GM12878 (cell line): ENCODE data around the gene SLC1A2. TPM values are rescaled to one million over a fixed set of nuclear protein-coding genes. Genes with fewer than 3 reads are reported as not detected.
A peak's percentile ranks its signal among the peaks of the same experiment; 100 is the strongest.

Experiments
- ATAC-seq: fragments of 200-7000 bp; cut with Tn5 transposase; 3 replicates; pipeline ENCODE4 v1.9.1; 2020; ENCODE audit warnings: mild to moderate bottlenecking, moderate library complexity
- BruUV-seq: library from RNA; stranded (reverse); fragments of 400-500 nt; replicated peaks from 2 replicates; lab custom pipeline; 2021; lab: Mats Ljungman, UMichigan
- CTCF ChIA-PET: fragments of 300-600 bp; sonication (Branson Sonifier 250); formaldehyde crosslinking; extraction: SDS; loops from one replicate; lab custom pipeline; 2021; ENCODE audit warnings: inconsistent platforms; lab: Yijun Ruan, JAX
- POLR2A ChIA-PET: fragments of 350-600 bp; formaldehyde crosslinking; extraction: SDS; loops from one replicate; lab custom pipeline; 2021; ENCODE audit warnings: inconsistent platforms; lab: Charles Lee
- RAD21 ChIA-PET: fragments of 300-600 bp; sonication (Branson Sonifier 250); formaldehyde crosslinking; loops from one replicate; lab custom pipeline; 2023; ENCODE audit warnings: antibody characterized with exemption; ENCODE audit not compliant: unreplicated experiment; lab: Charles Lee
- SMC1A ChIA-PET: fragments of 300-600 bp; sonication (Branson Sonifier 250); formaldehyde crosslinking; loops from one replicate; lab custom pipeline; 2023; ENCODE audit not compliant: unreplicated experiment, uncharacterized antibody; lab: Charles Lee
- DNase-seq: peaks from one replicate; pipeline ENCODE4 v3.0.0-alpha.2; 2011; ENCODE audit warnings: low read depth, low spot score
- FAIRE-seq: peaks from 3 replicates; lab custom pipeline; 2011; peaks lifted over from hg19 to GRCh38; lab: Jason Lieb, UNC
- H2AFZ ChIP-seq: 2 replicates; pipeline ENCODE4 v1.6.0; 2011; ENCODE audit warnings: low read depth, low read length, control low read depth; ENCODE audit not compliant: control insufficient read depth
- H3K27ac ChIP-seq: 2 replicates; pipeline ENCODE4 v1.5.1; 2011; ENCODE audit warnings: control low read depth; ENCODE audit not compliant: control insufficient read depth, insufficient read depth
- H3K27me3 ChIP-seq, 2 experiments: replicated peaks in 1 of 2; 2 replicates each; pipeline versions ENCODE4 v1.6.0 to v1.6.1; 2011; ENCODE audit warnings: low read length in 1 of 2; ENCODE audit not compliant: control insufficient read depth in 2 of 2, insufficient read depth in 2 of 2
- H3K36me3 ChIP-seq, 2 experiments: 2 replicates each; pipeline ENCODE4 v1.5.1; 2011; ENCODE audit warnings: low read length in 1 of 2; ENCODE audit not compliant: control insufficient read depth in 2 of 2, insufficient read depth in 2 of 2
- H3K4me1 ChIP-seq: 2 replicates; pipeline ENCODE4 v1.6.1; 2011; ENCODE audit warnings: mild to moderate bottlenecking, low read length, moderate library complexity, mixed read lengths; ENCODE audit not compliant: control insufficient read depth, insufficient read depth
- H3K4me2 ChIP-seq: 2 replicates; pipeline ENCODE4 v1.6.0; 2011; ENCODE audit warnings: control low read depth; ENCODE audit not compliant: control insufficient read depth, insufficient read depth
- H3K4me3 ChIP-seq: fragments of 200-600 bp; sonication (generic); 2 replicates; pipeline ENCODE4 v1.5.1; 2016
- H3K79me2 ChIP-seq: 2 replicates; pipeline ENCODE4 v1.6.0; 2011; ENCODE audit warnings: low read length; ENCODE audit not compliant: control insufficient read depth, insufficient read depth
- H3K9ac ChIP-seq: 2 replicates; pipeline ENCODE4 v1.8.0; 2011; ENCODE audit warnings: low read length, control low read depth, mixed read lengths; ENCODE audit not compliant: control insufficient read depth, insufficient read depth
- H3K9me3 ChIP-seq: replicated peaks from 3 replicates; pipeline ENCODE4 v1.5.1; 2011; ENCODE audit warnings: mild to moderate bottlenecking, low read length; ENCODE audit not compliant: control insufficient read depth, insufficient read depth
- H4K20me1 ChIP-seq: 2 replicates; pipeline ENCODE4 v1.6.0; 2011; ENCODE audit not compliant: control insufficient read depth, insufficient read depth
- CBFB ChIP-seq: IDR thresholded peaks from 2 replicates; pipeline ENCODE4 v1.6.1; 2016; ENCODE audit warnings: antibody characterized with exemption, low read depth
- ETV6 ChIP-seq, 2 experiments: fragments of 450-650 bp in 1 of 2; IDR thresholded peaks in 1 of 2; conservative IDR thresholded peaks in 1 of 2; 2 replicates each; pipeline ENCODE4 v1.6.1; 2014; ENCODE audit warnings: antibody characterized with exemption in 1 of 2, borderline replicate concordance in 1 of 2, low read depth in 1 of 2, mild to moderate bottlenecking in 1 of 2, moderate library complexity in 1 of 2
- FOS ChIP-seq: IDR thresholded peaks from 3 replicates; pipeline ENCODE4 v1.6.1; 2011; ENCODE audit warnings: borderline replicate concordance; ENCODE audit not compliant: insufficient read length; ENCODE audit errors: extremely low read depth
- IRF4 ChIP-seq: IDR thresholded peaks from 2 replicates; pipeline ENCODE4 v1.6.1; 2011; ENCODE audit warnings: low read depth, low read length
- LARP7 ChIP-seq: fragments of 450-650 bp; IDR thresholded peaks from 2 replicates; pipeline ENCODE4 v1.6.1; 2017; ENCODE audit warnings: mild to moderate bottlenecking
- MTA3 ChIP-seq: IDR thresholded peaks from 2 replicates; pipeline ENCODE4 v1.6.1; 2012; ENCODE audit warnings: low read length, inconsistent platforms, borderline replicate concordance
- MYB ChIP-seq: fragments of 150-350 bp; IDR thresholded peaks from 2 replicates; pipeline ENCODE4 v1.6.1; 2014; ENCODE audit warnings: mild to moderate bottlenecking, low read depth, low read length, borderline replicate concordance
- NBN ChIP-seq: fragments of 450-650 bp; IDR thresholded peaks from 2 replicates; pipeline ENCODE4 v1.6.1; 2016
- POLR2A ChIP-seq: IDR thresholded peaks from 2 replicates; pipeline ENCODE4 v1.6.1; 2011; ENCODE audit warnings: low read depth, mild to moderate bottlenecking, low read length
- RAD21 ChIP-seq: IDR thresholded peaks from 2 replicates; pipeline ENCODE4 v1.6.1; 2011; ENCODE audit warnings: mild to moderate bottlenecking, low read depth, low read length, moderate library complexity; ENCODE audit not compliant: insufficient read depth
- SMC3 ChIP-seq: IDR thresholded peaks from 2 replicates; pipeline ENCODE4 v1.6.1; 2011; ENCODE audit warnings: low read length, improper control_type of control experiment, borderline replicate concordance
- WRNIP1 ChIP-seq: IDR thresholded peaks from 2 replicates; pipeline ENCODE4 v1.6.1; 2011; ENCODE audit warnings: low read depth, low read length, improper control_type of control experiment, borderline replicate concordance
- YY1 ChIP-seq: IDR thresholded peaks from 2 replicates; pipeline ENCODE4 v1.6.1; 2011; ENCODE audit warnings: low read depth, mild to moderate bottlenecking, low read length
- ZBTB40 ChIP-seq: fragments of 450-650 bp; IDR thresholded peaks from 2 replicates; pipeline ENCODE4 v1.6.1; 2016; ENCODE audit warnings: mild to moderate bottlenecking, moderate library complexity, borderline replicate concordance
- ZNF274 ChIP-seq: IDR thresholded peaks from one replicate; pipeline ENCODE4 v1.8.0; 2011; ENCODE audit not compliant: insufficient read length, insufficient read depth
- WGBS: methylation state at CpG from one replicate; pipeline ENCODE4 v1.1.6; 2016; ENCODE audit warnings: low lambda C conversion rate; ENCODE audit not compliant: insufficient replicate concordance, insufficient coverage; ENCODE audit errors: missing lambda C conversion rate; 5-methylcytosine and 5-hydroxymethylcytosine counted together
- in situ Hi-C: fragments of 300-500 bp; cut with MboI; formaldehyde crosslinking; loops from 9 replicates; pipeline ENCODE4 v1.14.3; 2018; ENCODE audit warnings: mixed read lengths
- intact Hi-C: fragments of 100-400 bp; cut with micrococcal nuclease; formaldehyde crosslinking; loops from one replicate; pipeline ENCODE4 v1.14.2; 2022; ENCODE audit not compliant: unreplicated experiment
- polyA plus RNA-seq, 11 experiments: library from polyadenylated mRNA; depleted of rRNA in 4 of 11; unstranded in 6 of 11; stranded (reverse) in 5 of 11; fragments of >200 nt; fragmentation: Nextera tagmentation in 4 of 11; fragmentation: Illumina TruSeq in 1 of 11; extraction: Ambion mirVana in 4 of 11; extraction: Trizol in 1 of 11; gene quantifications; 1 replicate in 1 of 11; 2 replicates in 10 of 11; pipeline versions ENCODE4 v1.2.1 to v1.2.3, GENCODE V29; 2011 to 2016; ENCODE audit warnings: inconsistent platforms in 2 of 11, missing spikeins in 2 of 11, low read depth in 1 of 11
- total RNA-seq, 4 experiments: library from RNA; depleted of rRNA in 3 of 4; stranded (reverse); fragments of >200 nt in 3 of 4; fragmentation: Illumina TruSeq in 1 of 4; extraction: Trizol in 1 of 4; gene quantifications; 2 replicates each; pipeline versions ENCODE4 v1.2.1 to v1.2.3, GENCODE V29; 2013 to 2021
- TF ChIP-seq, protein P1 (sequence below): IDR thresholded peaks from 2 replicates; pipeline ENCODE4 v1.6.1; 2012; ENCODE audit warnings: low read depth, low read length, improper control_type of control experiment

SLC1A2 gene
- total and polyA plus RNA-seq, 10 of the 15 experiments (the other 5 are each of a cell fraction or from before 2014, with no cell fraction given) = 0.01 to 0.84 (median 0.22) TPM; not detected in 1

GRCh38 chr11:35237860-35238715, 181.3 kb downstream of the SLC1A2 start:
- Histone ChIP-seq H3K9me3 (no peaks in the 10 kb centered on the region), H4K20me1 (no peaks in the 10 kb centered on the region), H3K4me1 (peaks cover 19% of the 10 kb centered on the region), H3K9ac (no peak overlapping the region), H2AFZ (no peak overlapping the region; the same call in 1 of the 2 replicates), H3K36me3 (no peaks in the 10 kb centered on the region), H3K27ac (no peak overlapping the region), H3K27me3 (no peaks in the 10 kb centered on the region), H3K79me2 (no peaks in the 10 kb centered on the region), H3K4me3 (no peak overlapping the region), H3K4me2 (peak overlapping the region; percentile 28; the same call in 1 of the 2 replicates)
- SMC1A ChIA-PET = interaction anchor here (0.7 to 6.5 kb wide), 41 partner anchors 13 to 320 kb away, joined by 3 to 64 read pairs (median 4); no protein-coding TSS in a partner anchor
- intact Hi-C loops (loop anchor here (1.0 to 5.0 kb wide), 5 partner anchors 67 to 312 kb away; no protein-coding TSS in a partner anchor), in situ Hi-C loops (loop anchor here (5.0 kb wide), 2 partner anchors 241 to 316 kb away; no protein-coding TSS in a partner anchor)
- ATAC-seq (peak; percentile 70), DNase-seq (peak; percentile 35), FAIRE-seq (peak; percentile 89)
- POLR2A ChIA-PET = interaction anchor here (1.2 kb wide), 1 partner anchor 92 kb away, joined by 3 read pairs; no protein-coding TSS in a partner anchor
- BruUV-seq = no TSS peak
- WGBS = 31% methylated on average over 15 of the region's 15 CpGs
- RAD21 ChIA-PET = interaction anchor here (0.6 to 7.4 kb wide), 26 partner anchors 19 to 313 kb away, joined by 3 to 79 read pairs (median 5); no protein-coding TSS in a partner anchor
- CTCF ChIA-PET = interaction anchor here (0.6 to 11.7 kb wide), 52 partner anchors 8 to 316 kb away, joined by 3 to 98 read pairs (median 4); no protein-coding TSS in a partner anchor
- TF ChIP-seq FOS (no peak), ETV6 (conservative IDR thresholded peaks at IDR 0.05 in 1 of 2, IDR thresholded peaks at IDR 0.05 in 1 of 2; ENCODE audit: borderline replicate concordance in 1 of 2, low read depth in 1 of 2) (peak in 1 of 2 experiments; percentile 72; a peak in 2 of 4 replicates), MTA3 (no peak), ZNF274 (no peak), CBFB (no peak), WRNIP1 (no peak), NBN (0 out of 2 replicates have a peak, but pooled peaks have one; percentile 42), SMC3 (peak; percentile 81), LARP7 (no peak), RAD21 (peak; percentile 84), ZBTB40 (no peak), IRF4 (no peak), MYB (no peak), YY1 (peak; percentile 87), POLR2A (no peak)
- TF ChIP-seq, protein P1, sequence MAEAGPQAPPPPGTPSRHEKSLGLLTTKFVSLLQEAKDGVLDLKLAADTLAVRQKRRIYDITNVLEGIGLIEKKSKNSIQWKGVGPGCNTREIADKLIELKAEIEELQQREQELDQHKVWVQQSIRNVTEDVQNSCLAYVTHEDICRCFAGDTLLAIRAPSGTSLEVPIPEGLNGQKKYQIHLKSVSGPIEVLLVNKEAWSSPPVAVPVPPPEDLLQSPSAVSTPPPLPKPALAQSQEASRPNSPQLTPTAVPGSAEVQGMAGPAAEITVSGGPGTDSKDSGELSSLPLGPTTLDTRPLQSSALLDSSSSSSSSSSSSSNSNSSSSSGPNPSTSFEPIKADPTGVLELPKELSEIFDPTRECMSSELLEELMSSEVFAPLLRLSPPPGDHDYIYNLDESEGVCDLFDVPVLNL = no peak
